Mesendoderm (in vitro differentiated cells): ENCODE results near the gene AKR1E2.

Experiments
- DNase-seq: peaks from one replicate; pipeline ENCODE4 v3.0.0; 2013
- H2AK5ac ChIP-seq: 2 replicates; pipeline ENCODE4 v1.6.1; 2013; ENCODE audit warnings: low read length, inconsistent platforms
- H2BK120ac ChIP-seq: 2 replicates; pipeline ENCODE4 v1.6.1; 2013; ENCODE audit warnings: low read depth, mild to moderate bottlenecking, low read length, moderate library complexity, mixed read lengths
- H2BK15ac ChIP-seq: replicated peaks from 2 replicates; pipeline ENCODE4 v1.6.1; 2013; ENCODE audit warnings: low read depth, mild to moderate bottlenecking, moderate library complexity
- H2BK5ac ChIP-seq: 2 replicates; pipeline ENCODE4 v1.6.1; 2013; ENCODE audit warnings: low read length, inconsistent platforms
- H3K18ac ChIP-seq: 2 replicates; pipeline ENCODE4 v1.6.1; 2013; ENCODE audit warnings: mild to moderate bottlenecking, low read length, mixed read lengths
- H3K23ac ChIP-seq: one replicate; pipeline ENCODE4 v1.6.1; 2013; ENCODE audit warnings: low read length
- H3K27ac ChIP-seq: 2 replicates; pipeline ENCODE4 v1.5.1; 2013; ENCODE audit warnings: low read depth, mild to moderate bottlenecking, inconsistent platforms, low read length, moderate library complexity
- H3K27me3 ChIP-seq: 2 replicates; pipeline ENCODE4 v1.6.1; 2013; ENCODE audit warnings: low read length, control low read depth, mild to moderate bottlenecking, inconsistent platforms; ENCODE audit not compliant: insufficient read depth, poor library complexity
- H3K36me3 ChIP-seq: 2 replicates; pipeline ENCODE4 v1.6.1; 2013; ENCODE audit warnings: low read length, inconsistent platforms; ENCODE audit not compliant: control insufficient read depth, insufficient read depth
- H3K4ac ChIP-seq: one replicate; pipeline ENCODE4 v1.6.1; 2013; ENCODE audit warnings: low read depth, mild to moderate bottlenecking, low read length, moderate library complexity
- H3K4me1 ChIP-seq: 2 replicates; pipeline ENCODE4 v1.6.1; 2013; ENCODE audit warnings: low read depth, low read length, inconsistent platforms; ENCODE audit not compliant: control insufficient read depth
- H3K4me2 ChIP-seq: 2 replicates; pipeline ENCODE4 v1.6.1; 2013; ENCODE audit warnings: low read length
- H3K4me3 ChIP-seq: 2 replicates; pipeline ENCODE4 v1.5.1; 2013; ENCODE audit warnings: mild to moderate bottlenecking, low read length
- H3K56ac ChIP-seq: one replicate; pipeline ENCODE4 v1.6.1; 2013; ENCODE audit warnings: low read length
- H3K79me1 ChIP-seq: 2 replicates; pipeline ENCODE4 v1.6.1; 2013; ENCODE audit warnings: low read length, inconsistent platforms
- H3K79me2 ChIP-seq: 2 replicates; pipeline ENCODE4 v1.6.1; 2013; ENCODE audit warnings: mild to moderate bottlenecking, low read length; ENCODE audit not compliant: control insufficient read depth, insufficient read depth
- H3K9ac ChIP-seq: 2 replicates; pipeline ENCODE4 v1.6.1; 2013; ENCODE audit warnings: low read length, inconsistent platforms
- H4K5ac ChIP-seq: one replicate; pipeline ENCODE4 v1.6.1; 2013; ENCODE audit warnings: low read length
- H4K8ac ChIP-seq: one replicate; pipeline ENCODE4 v1.6.1; 2013; ENCODE audit warnings: low read depth, mild to moderate bottlenecking, control low read depth, low read length, moderate library complexity
- WGBS: extraction: QIAGEN DNeasy Blood & Tissue Kit; methylation state at CpG from one replicate; pipeline ENCODE4 v1.1.7; 2013; ENCODE audit warnings: low lambda C conversion rate, missing lambda C conversion rate; ENCODE audit not compliant: insufficient coverage; ENCODE audit errors: extremely low coverage; 5-methylcytosine and 5-hydroxymethylcytosine counted together

The AKR1E2 gene

GRCh38 chr10:4839353-4839752 is 13.3 kb downstream of the AKR1E2 start:
- no peak overlapping the region for H2BK5ac ChIP-seq
- no peaks in the 10 kb centered on the region for H3K36me3 ChIP-seq
- H3K9ac ChIP-seq = no peak overlapping the region
- no peak overlapping the region for H4K8ac ChIP-seq
- no peak for DNase-seq
- H2BK120ac ChIP-seq = no peak overlapping the region
- no peak overlapping the region for H3K18ac ChIP-seq
- H3K4me3 ChIP-seq = no peak overlapping the region
- no peak overlapping the region for H2BK15ac ChIP-seq
- H3K4ac ChIP-seq = no peak overlapping the region
- WGBS = no CpG with 5 or more reads among the region's 4 CpGs
- H3K79me1 ChIP-seq = no peaks in the 10 kb centered on the region
- no peak overlapping the region for H4K5ac ChIP-seq
- no peak overlapping the region for H3K27ac ChIP-seq
- no peak overlapping the region for H3K23ac ChIP-seq
- H3K56ac ChIP-seq = no peak overlapping the region
- no peak overlapping the region for H2AK5ac ChIP-seq
- H3K79me2 ChIP-seq = no peaks in the 10 kb centered on the region
- no peak overlapping the region for H3K4me2 ChIP-seq
- no peaks in the 10 kb centered on the region for H3K27me3 ChIP-seq
- H3K4me1 ChIP-seq = no peaks in the 10 kb centered on the region

- Histone ChIP-seq H3K36me3 (no peaks in the 10 kb centered on the region), H3K27ac (no peak overlapping the region)
- WGBS = no CpG with 5 or more reads among the region's 2 CpGs
Measured at GRCh38 chr10:4840151-4840550, 14.1 kb downstream of the AKR1E2 start.

GRCh38 chr10:4843525-4844180 is 17.6 kb downstream of the AKR1E2 start:
- Histone ChIP-seq H3K4me2 (no peak overlapping the region), H2BK15ac (no peak overlapping the region), H2BK5ac (no peak overlapping the region), H3K79me2 (no peaks in the 10 kb centered on the region), H3K4ac (no peak overlapping the region), H3K23ac (no peak overlapping the region), H2AK5ac (no peak overlapping the region), H3K27me3 (no peaks in the 10 kb centered on the region), H3K27ac (no peak overlapping the region), H2BK120ac (no peak overlapping the region), H3K18ac (no peak overlapping the region), H4K5ac (no peak overlapping the region), H3K4me1 (no peaks in the 10 kb centered on the region), H3K36me3 (no peaks in the 10 kb centered on the region), H3K4me3 (no peak overlapping the region), H3K79me1 (no peaks in the 10 kb centered on the region), H3K56ac (no peak overlapping the region), H4K8ac (no peak overlapping the region), H3K9ac (no peak overlapping the region)
- DNase-seq = no peak
- no CpG with 5 or more reads among the region's 16 CpGs for WGBS

More at GRCh38 chr10:4840151-4840550, 14.1 kb downstream of the AKR1E2 start:
- Histone ChIP-seq H4K5ac (no peak overlapping the region), H3K79me1 (no peaks in the 10 kb centered on the region), H4K8ac (no peak overlapping the region), H3K4me2 (no peak overlapping the region), H2BK5ac (no peak overlapping the region), H3K56ac (no peak overlapping the region), H2BK15ac (no peak overlapping the region), H3K4me3 (no peak overlapping the region), H3K4me1 (no peaks in the 10 kb centered on the region), H3K9ac (no peak overlapping the region), H2AK5ac (no peak overlapping the region), H3K4ac (no peak overlapping the region), H3K27me3 (no peaks in the 10 kb centered on the region), H3K79me2 (no peaks in the 10 kb centered on the region), H3K23ac (no peak overlapping the region), H3K18ac (no peak overlapping the region), H2BK120ac (no peak overlapping the region)
- DNase-seq = no peak

- no peak overlapping the region for H3K4ac ChIP-seq
- H4K5ac ChIP-seq = no peak overlapping the region
- no peaks in the 10 kb centered on the region for H3K4me1 ChIP-seq
- no peak overlapping the region for H2BK15ac ChIP-seq
- H3K36me3 ChIP-seq = no peaks in the 10 kb centered on the region
- no peak overlapping the region for H3K23ac ChIP-seq
- H2BK5ac ChIP-seq = no peak overlapping the region
- H4K8ac ChIP-seq = no peak overlapping the region
- no peak for DNase-seq
- no peak overlapping the region for H2AK5ac ChIP-seq
- no peak overlapping the region for H3K4me3 ChIP-seq
- H3K4me2 ChIP-seq = no peak overlapping the region
- no CpG with 5 or more reads among the region's 25 CpGs for WGBS
- H3K18ac ChIP-seq = no peak overlapping the region
- no peaks in the 10 kb centered on the region for H3K27me3 ChIP-seq
- H3K79me2 ChIP-seq = no peaks in the 10 kb centered on the region
- no peak overlapping the region for H3K56ac ChIP-seq
- no peak overlapping the region for H3K27ac ChIP-seq
- H3K9ac ChIP-seq = no peak overlapping the region
- H3K79me1 ChIP-seq = no peaks in the 10 kb centered on the region
- no peak overlapping the region for H2BK120ac ChIP-seq
Measured at GRCh38 chr10:4844864-4845263, 18.9 kb downstream of the AKR1E2 start.

- Histone ChIP-seq H3K27ac (no peak overlapping the region), H3K36me3 (no peaks in the 10 kb centered on the region), H2BK15ac (no peak overlapping the region), H3K18ac (no peak overlapping the region), H3K56ac (no peak overlapping the region), H2BK5ac (no peak overlapping the region), H4K5ac (no peak overlapping the region), H3K4me1 (no peaks in the 10 kb centered on the region), H4K8ac (no peak overlapping the region), H3K9ac (no peak overlapping the region), H2AK5ac (no peak overlapping the region), H3K27me3 (no peaks in the 10 kb centered on the region), H3K4me3 (no peak overlapping the region), H3K79me2 (no peaks in the 10 kb centered on the region), H3K79me1 (no peaks in the 10 kb centered on the region), H3K4ac (no peak overlapping the region), H3K4me2 (no peak overlapping the region), H3K23ac (no peak overlapping the region), H2BK120ac (no peak overlapping the region)
- no peak for DNase-seq
- WGBS = no CpG with 5 or more reads among the region's 11 CpGs
Measured at GRCh38 chr10:4845766-4846165, 19.8 kb downstream of the AKR1E2 start.

GRCh38 chr10:4846775-4847174 is 20.8 kb downstream of the AKR1E2 start:
- H2BK5ac ChIP-seq = no peak overlapping the region
- H3K79me1 ChIP-seq = no peaks in the 10 kb centered on the region
- no peak overlapping the region for H3K23ac ChIP-seq
- H2BK120ac ChIP-seq = no peak overlapping the region
- H3K36me3 ChIP-seq = no peaks in the 10 kb centered on the region
- no peak overlapping the region for H3K18ac ChIP-seq
- H3K27ac ChIP-seq = no peak overlapping the region
- H3K4me2 ChIP-seq = no peak overlapping the region
- no peak overlapping the region for H2BK15ac ChIP-seq
- no peak overlapping the region for H3K4ac ChIP-seq
- no peak overlapping the region for H4K8ac ChIP-seq
- no peaks in the 10 kb centered on the region for H3K27me3 ChIP-seq
- no peak overlapping the region for H3K4me3 ChIP-seq
- no peak overlapping the region for H2AK5ac ChIP-seq
- H3K79me2 ChIP-seq = no peaks in the 10 kb centered on the region
- WGBS = no CpG with 5 or more reads among the region's 5 CpGs
- peaks cover 3% of the 10 kb centered on the region for H3K4me1 ChIP-seq
- no peak overlapping the region for H3K56ac ChIP-seq
- no peak overlapping the region for H4K5ac ChIP-seq
- DNase-seq = no peak
- H3K9ac ChIP-seq = no peak overlapping the region
